Activated CD4-positive, alpha-beta T cell treated with anti-CD3 and anti-CD28 coated beads for 48 hours (primary cell): ENCODE data around the gene MUC6.

Experiments
- DNase-seq: peaks from one replicate; pipeline ENCODE4 v3.0.0-alpha.2; 2020

Gene MUC6

DNA sequence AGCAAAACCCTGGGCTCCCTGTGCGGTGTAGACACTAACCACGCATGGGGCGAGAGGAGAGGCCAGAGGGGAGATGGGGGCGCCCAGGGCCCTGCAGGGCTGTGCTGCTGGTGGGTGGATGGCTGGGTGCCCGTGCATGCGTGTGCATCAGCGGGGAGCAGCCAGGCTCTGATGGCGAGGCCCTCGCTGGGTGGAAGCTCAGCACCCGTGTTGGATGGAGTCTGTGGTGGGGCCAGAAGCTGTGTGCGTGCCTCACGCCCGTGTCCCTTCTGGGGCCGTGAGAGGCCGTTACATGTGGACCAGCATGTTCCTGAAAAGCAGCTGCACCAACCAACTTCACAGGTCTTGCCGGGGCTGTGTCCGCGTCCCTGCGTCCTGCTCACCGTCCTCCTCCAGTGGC is 33.4 kb downstream of the MUC6 start:
- DNase-seq, result no peak

DNA sequence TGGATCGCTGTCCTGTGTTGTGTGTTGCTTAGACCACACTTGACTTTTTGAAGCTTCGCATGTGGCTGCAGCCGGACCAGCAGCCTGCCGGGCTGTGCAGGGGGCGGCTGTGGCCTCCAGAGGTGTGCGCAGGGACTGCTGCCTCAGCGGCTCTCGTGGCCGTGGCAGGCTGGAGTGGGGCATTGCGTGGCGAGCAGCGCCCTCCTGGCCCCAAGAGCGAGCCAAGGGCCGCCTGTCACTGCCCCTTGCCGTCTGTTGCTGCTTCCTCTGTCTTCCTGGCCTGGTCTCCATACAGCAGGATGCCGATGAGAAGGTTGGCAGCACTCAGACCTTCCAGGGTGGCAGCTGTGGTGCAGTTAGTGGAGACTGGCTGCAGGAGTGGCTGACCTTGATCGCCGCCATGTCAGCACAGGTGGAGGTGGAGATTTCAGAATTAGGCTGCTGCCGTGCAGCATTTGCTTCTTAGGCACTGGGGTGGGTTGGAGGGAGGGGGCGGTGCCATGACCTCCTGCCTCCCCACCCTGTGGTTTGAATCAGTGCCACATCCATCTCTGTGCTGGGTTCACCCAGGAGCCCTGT is 34.0 kb downstream of the MUC6 start:
- no peak for DNase-seq

DNA sequence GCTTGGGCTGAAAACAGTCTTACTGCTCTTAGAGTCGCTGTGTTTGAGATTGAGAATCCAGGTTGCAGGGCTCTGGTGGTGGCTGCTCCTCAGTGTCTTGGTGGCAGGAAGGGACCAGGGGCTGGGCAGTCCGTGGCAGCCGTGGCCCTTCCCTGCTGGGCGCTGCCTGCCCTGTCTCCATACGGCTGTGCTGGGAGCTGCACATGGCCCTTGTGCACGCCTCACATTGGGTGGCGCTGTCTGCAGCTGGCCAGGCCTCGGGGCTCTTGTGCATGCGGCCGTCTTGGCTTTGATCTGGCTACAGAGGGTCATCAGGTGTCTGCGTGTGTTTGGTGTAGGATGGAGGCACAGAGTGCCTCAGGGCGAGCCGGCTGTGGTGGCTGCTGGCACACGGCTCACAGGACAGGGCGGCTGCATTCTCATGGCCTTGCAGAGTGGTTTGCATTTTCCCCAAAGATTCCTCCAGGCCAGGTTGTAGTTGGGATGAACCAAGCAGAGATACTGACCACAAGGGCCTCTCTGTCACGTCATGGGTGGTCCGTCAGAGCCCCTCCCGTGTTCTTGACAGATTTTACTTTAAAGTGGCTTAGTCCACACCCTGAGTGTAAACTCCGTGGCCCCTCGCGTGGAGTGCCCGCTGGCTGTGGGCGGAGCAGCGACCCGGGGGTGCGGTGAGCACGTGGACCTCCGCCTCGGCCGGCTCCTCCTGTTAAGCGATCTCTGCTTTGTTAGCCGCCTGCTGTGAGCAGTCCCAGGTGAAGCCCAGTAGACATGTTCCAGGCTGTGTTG is 34.7 kb downstream of the MUC6 start:
- DNase-seq, result no peak

DNA sequence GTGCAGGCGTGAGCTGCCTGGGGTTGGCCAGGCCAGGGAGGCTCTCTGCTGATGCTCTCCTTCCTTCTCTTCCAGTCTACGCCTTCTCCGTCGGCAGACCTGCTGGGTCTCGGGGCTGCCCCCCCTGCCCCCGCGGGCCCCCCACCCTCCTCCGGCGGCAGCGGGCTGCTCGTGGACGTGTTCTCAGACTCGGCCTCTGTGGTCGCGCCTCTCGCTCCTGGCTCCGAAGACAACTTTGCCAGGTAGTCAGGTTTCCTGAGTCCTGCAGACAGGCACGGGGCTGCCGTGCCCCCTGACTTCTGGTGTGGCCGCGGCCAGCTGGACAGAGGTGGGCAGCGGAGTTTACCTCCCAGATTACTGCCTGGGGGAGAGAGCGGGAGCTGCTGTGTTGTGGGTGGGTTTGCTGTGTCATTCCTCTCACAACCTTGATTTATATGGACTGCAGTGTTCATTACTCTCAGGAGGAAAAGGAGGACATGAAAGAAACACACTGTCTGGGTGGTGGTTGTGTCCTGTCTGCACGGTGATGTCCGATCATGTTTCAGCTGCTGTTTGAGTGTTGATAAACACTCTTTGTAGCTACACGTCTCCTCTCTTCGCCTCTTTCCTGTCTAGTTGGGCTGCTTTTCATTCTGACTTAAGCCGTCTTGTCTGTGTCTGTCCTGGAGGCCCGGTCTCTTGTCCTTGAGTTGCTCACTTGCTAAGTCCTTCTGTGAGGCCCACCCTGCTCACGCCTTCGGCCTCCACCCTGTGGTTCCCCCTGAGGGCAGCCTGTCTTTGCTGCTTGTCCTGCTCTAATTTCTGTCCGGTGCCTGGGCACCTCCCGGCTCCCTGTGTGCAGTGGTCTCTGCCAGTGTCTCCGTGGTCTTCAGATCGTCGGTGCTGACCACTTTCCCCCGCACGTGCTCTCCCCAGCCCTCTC is 35.9 kb downstream of the MUC6 start:
- DNase-seq, result no peak

DNA sequence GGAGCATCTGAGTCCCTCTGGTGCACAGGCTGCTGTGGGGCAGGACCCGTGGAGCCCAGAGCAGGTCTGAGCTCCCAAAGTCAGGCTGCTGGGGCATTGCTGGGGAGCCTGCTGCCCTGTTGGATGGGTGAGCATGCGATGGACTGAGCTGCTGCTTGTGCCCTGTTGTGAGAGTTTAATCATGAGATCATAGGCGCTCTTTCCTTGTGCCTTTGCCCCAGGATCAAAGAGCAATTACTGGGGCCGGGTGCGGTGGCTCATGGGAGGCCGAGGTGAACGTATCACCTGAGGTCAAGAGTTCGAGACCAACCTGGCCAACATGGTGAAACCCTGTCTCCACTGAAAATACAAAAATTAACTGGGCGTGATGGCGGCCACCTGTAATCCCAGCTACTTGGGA is 37.5 kb downstream of the MUC6 start:
- no peak for DNase-seq

DNA sequence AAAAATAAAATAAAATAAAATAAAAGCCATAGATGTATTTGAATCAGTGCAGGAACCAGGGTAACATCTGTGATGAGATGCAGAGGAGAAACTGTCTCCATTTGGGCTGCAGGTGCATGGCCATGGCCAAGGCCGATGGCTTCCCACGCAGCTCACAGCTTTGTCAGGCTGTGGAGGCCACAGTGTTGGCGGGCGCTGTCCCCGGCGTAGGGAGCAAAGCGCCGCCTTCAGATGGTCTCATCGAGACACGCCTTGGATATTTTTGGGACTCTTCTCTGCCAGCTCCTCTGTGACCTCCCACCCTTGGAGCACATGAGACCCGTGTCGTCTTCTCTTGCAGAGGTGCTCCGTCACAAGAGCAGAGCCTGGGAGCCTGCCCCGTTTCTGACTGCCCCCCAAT is 38.6 kb downstream of the MUC6 start:
- DNase-seq, result no peak

DNA sequence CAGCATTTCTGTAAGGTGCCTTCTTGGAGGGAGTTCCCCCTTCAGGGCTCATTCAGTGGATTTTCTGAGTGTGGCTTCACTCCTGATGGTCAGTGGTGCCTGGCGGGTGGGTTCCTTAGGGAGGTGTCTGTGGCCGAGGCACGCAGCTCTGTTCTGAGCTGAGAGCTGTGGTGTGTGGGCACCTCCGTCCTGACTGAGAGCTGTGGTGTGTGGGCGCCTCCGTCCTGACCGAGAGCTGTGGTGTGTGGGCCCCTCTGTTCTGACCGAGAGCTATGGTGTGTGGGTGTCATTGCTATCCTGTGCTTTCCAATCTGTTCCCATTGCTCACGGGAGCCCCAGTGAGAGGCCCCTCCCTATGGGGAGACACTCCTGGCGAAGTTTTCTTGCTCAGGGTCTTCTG is 39.8 kb downstream of the MUC6 start:
- DNase-seq, result no peak

DNA sequence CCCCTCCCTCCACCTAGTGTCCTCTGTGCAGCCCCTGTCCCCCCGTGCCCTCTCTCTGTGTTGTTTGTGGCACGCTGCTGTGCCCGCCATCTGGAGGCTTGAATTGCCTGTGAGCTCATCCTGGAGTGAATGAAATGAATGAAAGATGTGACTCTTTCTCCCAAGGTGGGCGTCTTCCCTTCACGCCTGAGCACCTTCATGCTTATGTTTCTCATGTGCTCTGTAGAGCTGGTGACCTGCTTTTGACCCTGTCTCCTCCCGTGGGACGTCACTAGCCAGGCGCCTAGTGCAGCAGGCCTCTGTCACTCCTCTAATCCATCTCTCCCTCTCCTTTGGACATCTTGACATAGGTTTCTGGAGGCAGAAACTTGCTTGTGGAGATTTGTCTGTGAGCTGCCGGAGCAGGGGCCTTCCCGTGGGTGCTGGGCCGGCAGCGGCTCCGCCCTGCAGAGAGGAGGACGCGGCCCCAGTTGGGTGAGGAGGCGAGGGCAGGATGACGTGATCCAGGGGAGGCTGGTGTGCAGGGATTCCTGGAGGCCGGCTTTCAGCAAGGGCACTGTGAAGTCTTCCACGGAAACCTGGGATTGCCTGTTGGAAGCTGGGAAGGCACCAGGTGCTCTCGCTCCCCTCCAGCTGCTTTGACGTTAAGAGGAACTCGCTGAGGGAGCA is 40.6 kb downstream of the MUC6 start:
- no peak for DNase-seq

DNA sequence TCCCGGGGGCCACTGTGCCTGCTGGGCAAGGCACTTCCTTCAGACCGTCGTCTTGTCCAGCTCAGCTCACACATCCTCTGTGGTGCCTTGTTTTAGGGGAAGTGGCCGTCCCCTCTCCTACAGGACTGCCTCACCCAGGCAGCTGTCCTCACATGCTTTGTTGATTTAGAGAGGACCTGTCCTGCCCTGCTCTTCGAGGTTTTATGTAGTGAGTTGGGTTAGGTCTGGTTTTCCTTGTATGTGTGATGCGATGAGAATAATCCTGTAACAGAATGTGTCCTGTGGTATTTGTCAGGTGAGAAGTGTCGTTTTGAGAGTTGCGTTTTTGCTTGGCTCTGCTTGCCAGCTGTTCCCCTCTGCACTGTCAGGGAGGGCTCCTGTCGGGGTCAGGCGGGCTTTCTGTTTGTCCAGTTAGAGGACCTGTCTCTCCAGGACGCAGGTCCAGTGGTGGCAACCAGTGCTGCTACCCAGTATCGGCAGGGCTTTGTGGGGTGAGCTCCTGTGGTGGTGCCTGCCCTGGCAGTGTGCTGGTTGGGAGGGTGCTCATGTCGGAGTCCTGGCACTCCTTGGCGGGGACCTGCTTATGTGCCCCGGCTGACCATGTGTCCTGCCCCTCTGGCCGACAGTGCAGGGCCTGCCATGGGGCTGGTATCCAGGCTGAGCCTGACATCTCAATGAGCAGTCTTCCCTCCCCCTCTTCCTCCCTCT is 41.3 kb downstream of the MUC6 start:
- DNase-seq, result no peak

DNA sequence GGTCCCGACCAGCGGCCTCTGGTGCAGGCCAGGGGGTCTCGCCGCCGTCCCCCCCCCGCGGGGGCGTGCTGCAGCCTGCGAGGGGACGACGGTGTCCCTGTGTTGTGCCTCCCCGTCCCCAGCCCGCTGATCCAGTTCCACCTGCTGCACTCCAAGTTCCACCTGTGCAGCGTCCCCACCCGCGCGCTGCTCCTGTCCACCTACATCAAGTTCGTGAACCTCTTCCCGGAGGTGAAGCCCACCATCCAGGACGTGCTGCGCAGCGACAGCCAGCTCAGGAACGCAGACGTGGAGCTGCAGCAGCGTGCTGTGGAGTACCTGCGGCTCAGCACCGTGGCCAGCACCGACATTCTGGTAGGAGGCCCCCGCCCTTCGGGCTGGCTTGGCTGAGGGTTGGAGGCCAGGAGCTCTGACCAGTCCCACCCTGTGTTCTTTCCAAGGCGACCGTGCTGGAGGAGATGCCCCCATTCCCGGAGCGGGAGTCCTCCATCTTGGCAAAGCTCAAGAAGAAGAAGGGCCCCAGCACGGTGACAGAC is 42.8 kb downstream of the MUC6 start:
- DNase-seq, result no peak

DNA sequence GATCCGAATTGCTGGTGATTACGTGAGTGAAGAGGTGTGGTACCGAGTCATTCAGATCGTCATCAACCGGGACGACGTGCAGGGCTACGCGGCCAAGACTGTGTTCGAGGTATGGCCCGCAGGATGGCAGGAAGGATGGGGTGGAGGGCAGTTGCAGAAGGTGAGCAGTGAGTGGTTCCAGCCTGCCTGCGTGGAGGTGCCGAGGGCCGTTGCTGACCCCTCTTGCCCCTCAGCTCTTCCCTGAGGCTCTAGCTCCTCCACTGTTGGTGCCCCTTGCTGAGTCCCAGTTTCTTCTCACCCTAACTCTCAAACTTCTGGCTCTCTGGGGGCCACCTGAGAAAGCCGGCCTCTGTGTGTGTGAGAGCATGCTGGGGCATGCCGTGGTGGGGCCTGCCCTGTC is 43.9 kb downstream of the MUC6 start:
- DNase-seq, result no peak

DNA sequence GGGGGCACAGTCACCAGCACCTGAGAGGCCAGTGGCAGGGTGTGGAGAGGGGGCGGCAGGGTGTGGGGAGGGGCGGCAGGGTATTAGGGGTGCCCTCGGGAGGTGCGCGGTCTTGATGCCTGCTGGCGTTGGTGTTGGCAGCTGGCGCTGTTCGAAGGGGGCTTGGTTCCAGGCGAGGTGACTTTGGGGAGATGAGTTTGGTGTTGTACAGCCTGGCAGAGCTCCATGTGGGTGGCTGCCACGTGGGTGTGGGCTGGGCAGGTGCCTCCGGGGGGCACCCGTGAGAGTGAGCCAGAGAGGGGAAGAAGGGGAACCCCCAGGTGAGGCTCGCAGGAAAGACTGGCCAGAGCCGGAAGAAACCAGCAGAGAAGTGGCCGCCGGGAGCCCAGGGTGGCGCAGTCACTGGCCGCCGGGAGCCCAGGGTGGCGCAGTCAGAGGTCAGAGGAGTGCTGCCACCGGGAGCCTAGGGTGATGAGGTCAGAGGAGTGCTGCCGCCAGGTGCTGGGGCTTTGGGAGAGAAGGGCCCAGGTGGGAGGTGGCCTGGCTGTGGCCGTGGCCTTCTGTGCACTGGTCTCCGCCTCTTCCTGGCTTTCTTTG is 44.7 kb downstream of the MUC6 start:
- DNase-seq, result no peak

DNA sequence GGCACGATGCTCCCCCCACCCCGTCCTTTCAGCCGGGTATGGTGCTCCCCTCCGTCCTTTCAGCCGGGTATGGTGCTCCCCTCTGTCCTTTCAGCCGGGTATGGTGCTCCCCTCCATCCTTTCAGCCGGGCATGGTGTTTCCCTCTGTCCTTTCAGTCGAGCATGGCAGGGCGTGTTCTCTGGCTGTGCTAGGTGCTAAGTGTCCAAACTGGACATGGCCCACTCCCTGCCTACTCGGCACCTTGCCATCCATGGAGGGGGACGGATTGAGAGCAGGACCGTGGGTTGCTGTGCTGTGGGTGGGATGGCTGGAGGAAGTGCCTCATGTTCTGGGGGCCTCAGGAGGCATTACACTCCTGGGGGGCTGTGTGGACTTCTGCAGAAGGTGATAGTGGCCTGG is 45.5 kb downstream of the MUC6 start:
- DNase-seq, result no peak

DNA sequence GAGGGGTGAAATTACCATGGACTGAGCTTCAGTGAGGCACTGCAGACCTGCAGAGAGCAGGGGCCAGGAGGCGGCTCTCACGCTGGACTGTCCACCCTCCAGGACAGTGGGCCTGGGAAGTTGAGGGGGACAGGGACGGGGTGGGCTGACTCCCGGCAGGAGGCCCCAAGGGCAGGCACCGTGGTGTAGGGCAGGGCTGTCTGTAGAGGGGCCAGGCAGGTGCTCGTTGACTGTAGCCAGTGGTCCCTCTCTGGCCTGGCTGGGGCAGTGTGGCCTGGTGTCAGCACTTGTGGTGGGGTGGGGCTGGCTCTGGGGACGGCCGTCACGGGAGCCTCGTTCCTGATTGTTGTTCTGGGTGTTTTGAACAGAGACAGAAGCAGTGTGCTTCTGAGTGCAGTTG is 46.4 kb downstream of the MUC6 start:
- no peak for DNase-seq

DNA sequence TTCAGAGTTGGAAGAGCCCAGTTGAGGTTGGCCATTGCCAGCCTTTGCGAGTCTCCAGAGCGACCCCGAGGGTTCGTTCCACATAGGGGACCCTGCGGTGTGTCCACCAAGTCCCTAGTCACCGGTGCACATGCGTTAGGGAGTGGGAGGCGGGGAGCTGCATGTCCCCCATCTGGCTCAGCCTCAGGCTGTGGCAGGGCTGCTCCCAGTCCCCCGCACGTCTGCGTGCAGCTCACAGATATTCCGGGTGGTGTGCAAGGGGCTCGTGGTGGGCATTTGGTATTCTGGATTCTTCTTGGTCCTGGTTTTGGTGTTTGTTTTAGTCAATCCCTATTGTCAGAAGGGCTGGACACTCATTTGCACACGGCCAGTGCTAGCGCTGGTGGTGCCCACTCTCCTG is 48.8 kb downstream of the MUC6 start:
- DNase-seq, result no peak

DNA sequence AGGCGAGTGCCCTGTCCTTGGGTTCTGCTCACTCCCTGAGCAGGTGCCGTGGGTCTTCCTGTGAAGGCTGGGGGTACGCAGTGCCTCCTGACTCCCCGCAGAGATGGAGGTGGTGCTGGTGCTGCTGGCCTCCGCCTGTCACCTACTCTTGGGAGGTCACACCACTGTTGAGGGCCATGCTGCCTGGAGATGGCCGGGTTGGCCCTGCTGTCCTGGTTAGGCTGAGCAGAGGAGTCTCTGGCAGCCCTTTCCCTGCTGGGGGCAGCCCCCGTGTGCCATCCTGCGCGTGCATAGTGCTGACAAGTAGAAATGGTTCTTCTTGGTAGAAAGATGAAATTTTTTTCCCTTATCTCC is 49.6 kb downstream of the MUC6 start:
- no peak for DNase-seq

DNA sequence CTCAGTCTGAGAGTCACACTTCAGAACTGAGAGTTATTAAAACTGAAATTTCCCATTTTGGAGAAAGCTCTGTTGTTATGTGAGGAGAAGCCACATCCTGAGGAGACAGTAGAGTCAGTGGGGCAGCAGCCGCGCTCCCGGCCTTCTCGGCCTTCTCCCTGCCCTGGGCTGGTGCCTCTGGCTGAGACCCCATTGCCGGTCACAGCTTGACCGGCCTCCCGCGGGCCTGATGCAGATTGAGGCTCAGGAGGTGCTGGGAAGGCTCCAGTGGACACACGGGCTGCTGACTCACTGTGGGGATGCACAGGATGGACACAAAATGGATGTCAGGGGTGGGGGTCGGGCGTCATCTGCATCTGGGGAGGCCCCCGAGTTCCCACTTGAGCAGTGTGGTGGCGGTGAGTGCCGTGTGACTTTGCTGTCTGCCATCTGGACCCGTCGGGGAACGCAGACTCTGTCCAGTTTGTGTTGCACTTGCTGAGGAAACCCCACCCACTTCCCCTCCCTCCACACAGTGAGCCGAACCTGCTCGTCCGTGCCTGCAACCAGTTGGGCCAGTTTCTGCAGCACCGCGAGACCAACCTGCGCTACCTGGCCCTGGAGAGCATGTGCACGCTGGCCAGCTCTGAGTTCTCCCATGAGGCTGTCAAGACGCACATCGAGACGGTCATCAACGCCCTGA is 50.1 kb downstream of the MUC6 start:
- no peak for DNase-seq

DNA sequence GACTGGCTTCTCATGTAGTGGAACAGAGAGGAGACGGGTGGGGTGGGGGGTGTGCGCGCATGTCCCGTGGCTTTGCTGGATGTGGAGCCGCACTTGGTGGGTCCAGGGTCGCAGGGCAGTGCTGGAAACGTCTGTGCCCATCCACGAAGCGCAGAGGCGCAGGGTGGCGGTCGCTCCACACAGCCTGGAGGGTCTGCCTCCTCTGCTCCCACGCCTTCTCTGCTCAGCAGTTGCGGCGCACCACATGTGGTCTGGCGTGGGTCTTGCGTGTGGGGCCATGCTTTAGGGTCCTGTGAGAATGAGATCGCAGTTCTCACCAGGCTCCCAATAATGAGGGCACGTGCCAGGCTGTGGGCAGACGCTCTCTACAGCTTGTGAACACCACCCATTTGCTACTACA is 50.7 kb downstream of the MUC6 start:
- DNase-seq, result no peak

DNA sequence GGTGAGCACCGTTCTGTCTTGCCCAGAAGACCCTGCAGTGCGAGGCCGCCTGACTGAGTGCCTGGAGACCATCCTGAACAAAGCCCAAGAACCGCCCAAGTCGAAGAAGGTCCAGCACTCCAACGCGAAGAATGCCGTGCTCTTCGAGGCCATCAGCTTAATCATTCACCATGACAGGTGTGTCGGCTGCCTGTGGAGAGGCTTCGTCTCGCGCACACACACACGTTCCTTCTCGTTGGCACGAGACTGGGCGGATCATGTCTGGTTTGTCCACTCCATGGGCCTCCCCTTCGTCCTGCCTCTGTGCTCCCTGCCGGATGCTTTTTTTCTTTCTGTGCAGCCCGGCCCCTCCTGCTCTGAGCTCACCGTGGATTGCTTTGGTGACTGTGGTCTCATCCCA is 51.1 kb downstream of the MUC6 start:
- DNase-seq, result no peak

DNA sequence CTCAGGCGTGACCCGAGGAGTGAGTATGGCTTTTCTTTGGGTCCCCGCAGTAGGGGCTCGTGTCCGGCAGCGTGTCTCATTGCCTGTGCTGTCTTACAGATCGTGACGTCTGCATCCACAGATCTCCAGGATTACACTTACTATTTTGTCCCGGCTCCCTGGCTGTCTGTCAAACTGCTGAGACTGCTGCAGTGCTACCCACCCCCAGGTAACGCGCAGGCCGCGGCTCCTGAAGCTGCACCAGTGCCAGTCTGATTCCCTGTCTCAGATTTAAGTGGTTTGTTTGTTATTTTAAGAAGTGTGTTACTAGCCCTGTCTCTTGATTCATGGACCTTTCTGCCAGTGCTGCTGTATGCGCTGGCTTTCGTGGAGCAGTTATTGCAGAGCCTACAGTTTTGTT is 52.0 kb downstream of the MUC6 start:
- DNase-seq, result no peak

DNA sequence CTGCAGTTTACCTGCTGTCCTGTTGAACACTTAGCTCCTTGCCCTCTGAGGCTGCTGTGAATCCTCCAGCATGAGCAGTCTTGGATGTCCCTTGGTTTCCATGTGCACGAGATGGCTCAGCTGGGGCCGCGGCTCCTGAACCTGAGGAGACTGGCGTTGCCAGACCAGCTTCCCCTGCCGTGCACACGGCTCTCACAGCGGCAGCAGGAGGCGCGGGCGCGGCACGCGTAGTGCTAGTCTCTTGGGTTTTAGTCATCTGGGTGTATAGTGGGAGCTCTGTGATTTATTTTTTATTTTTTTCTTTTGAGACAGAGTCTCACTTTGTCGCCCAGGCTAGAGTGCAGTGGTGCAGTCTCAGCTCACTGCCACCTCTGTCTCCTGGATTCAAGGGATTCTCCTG is 54.8 kb downstream of the MUC6 start:
- DNase-seq, result no peak
